SH-SY5Y (cell line): ENCODE results near the gene RNU6-8.

Experiments
- GATA2 ChIP-seq: IDR thresholded peaks from 2 replicates; pipeline ENCODE4 v1.6.1; 2011; ENCODE audit warnings: mild to moderate bottlenecking, low read depth, low read length
- GATA3 ChIP-seq: IDR thresholded peaks from 2 replicates; pipeline ENCODE4 v1.6.1; 2011; ENCODE audit warnings: low read depth, mild to moderate bottlenecking, low read length, moderate library complexity

GRCh38 chr14:32230181-32230580 lies 27.1 kb upstream of the RNU6-8 start:
- TF ChIP-seq GATA2, result no peak
- TF ChIP-seq GATA3, result no peak
